Measurements from ENCODE around the gene TFAP2C. TPM values are rescaled to one million over a fixed set of nuclear protein-coding genes. Genes with fewer than 3 reads are reported as not detected.

TFAP2C gene
- total RNA-seq, 1 donor from 2014 or later = 0.19 TPM

- H3K4me1 ChIP-seq = no peaks in the 10 kb centered on the region
- no peak for DNase-seq
- TF ChIP-seq CTCF (IDR thresholded peaks at IDR 0.05; ENCODE audit: borderline replicate concordance) = no peak
- intact Hi-C loops (cut with micrococcal nuclease) = no loop called here
- H3K4me3 ChIP-seq = no peak overlapping the region
- no peak overlapping the region for H3K27ac ChIP-seq (replicated peaks)
- H3K9me3 ChIP-seq (replicated peaks) = no peaks in the 10 kb centered on the region
- no peaks in the 10 kb centered on the region for H3K36me3 ChIP-seq
- peaks cover 20% of the 10 kb centered on the region for H3K27me3 ChIP-seq (ENCODE audit: low read depth)
These were observed 41.6 kb upstream of the TFAP2C start for GRCh38 chr20:56587307-56588041.

GRCh38 chr20:56588996-56589395 is 40.1 kb upstream of the TFAP2C start:
- no peaks in the 10 kb centered on the region for H3K36me3 ChIP-seq
- H3K9me3 ChIP-seq (replicated peaks) = no peaks in the 10 kb centered on the region
- H3K4me1 ChIP-seq = no peaks in the 10 kb centered on the region
- H3K4me3 ChIP-seq = no peak overlapping the region
- H3K27ac ChIP-seq (replicated peaks) = no peak overlapping the region
- no peak for DNase-seq
- intact Hi-C loops (cut with micrococcal nuclease) = no loop called here
- H3K27me3 ChIP-seq (ENCODE audit: low read depth) = peaks cover 10% of the 10 kb centered on the region
- no peak for TF ChIP-seq CTCF (IDR thresholded peaks at IDR 0.05; ENCODE audit: borderline replicate concordance)

GRCh38 chr20:56589633-56590032 is 39.5 kb upstream of the TFAP2C start:
- no peaks in the 10 kb centered on the region for H3K36me3 ChIP-seq
- TF ChIP-seq CTCF (IDR thresholded peaks at IDR 0.05; ENCODE audit: borderline replicate concordance) = no peak
- intact Hi-C loops (cut with micrococcal nuclease) = no loop called here
- no peaks in the 10 kb centered on the region for H3K9me3 ChIP-seq (replicated peaks)
- no peak overlapping the region for H3K4me3 ChIP-seq
- H3K4me1 ChIP-seq = no peaks in the 10 kb centered on the region
- no peak overlapping the region for H3K27ac ChIP-seq (replicated peaks)
- no peak for DNase-seq
- H3K27me3 ChIP-seq (ENCODE audit: low read depth) = peaks cover 11% of the 10 kb centered on the region

- peaks cover 23% of the 10 kb centered on the region for H3K27me3 ChIP-seq (ENCODE audit: low read depth)
- no peak overlapping the region for H3K4me3 ChIP-seq
- no peaks in the 10 kb centered on the region for H3K9me3 ChIP-seq (replicated peaks)
- DNase-seq = no peak
- intact Hi-C loops (cut with micrococcal nuclease) = no loop called here
- H3K4me1 ChIP-seq = no peaks in the 10 kb centered on the region
- no peak overlapping the region for H3K27ac ChIP-seq (replicated peaks)
- H3K36me3 ChIP-seq = no peaks in the 10 kb centered on the region
- TF ChIP-seq CTCF (IDR thresholded peaks at IDR 0.05; ENCODE audit: borderline replicate concordance) = no peak
These were observed 38.2 kb upstream of the TFAP2C start for GRCh38 chr20:56590888-56591287.

- Histone ChIP-seq H3K4me3 (no peak overlapping the region), H3K27ac (replicated peaks) (no peak overlapping the region), H3K4me1 (no peaks in the 10 kb centered on the region), H3K9me3 (replicated peaks) (no peaks in the 10 kb centered on the region), H3K27me3 (ENCODE audit: low read depth) (peaks cover 29% of the 10 kb centered on the region), H3K36me3 (no peaks in the 10 kb centered on the region)
- no peak for TF ChIP-seq CTCF (IDR thresholded peaks at IDR 0.05; ENCODE audit: borderline replicate concordance)
- intact Hi-C loops (cut with micrococcal nuclease) = no loop called here
- no peak for DNase-seq
These were observed 36.9 kb upstream of the TFAP2C start for GRCh38 chr20:56592211-56592610.
